Ectodermal cell (in vitro differentiated cells): Measurements from ENCODE around the gene AURKA.

Source experiments
- H3K27ac ChIP-seq: 2 replicates; pipeline ENCODE4 v1.7.0; 2013; ENCODE audit warnings: mild to moderate bottlenecking, low read depth, low read length; ENCODE audit not compliant: insufficient read depth, poor library complexity, severe bottlenecking
- H3K27me3 ChIP-seq: 2 replicates; pipeline ENCODE4 v1.7.0; 2013; ENCODE audit warnings: mild to moderate bottlenecking, low read length; ENCODE audit not compliant: insufficient read depth, control insufficient read depth, poor library complexity, severe bottlenecking
- H3K36me3 ChIP-seq: one replicate; pipeline ENCODE4 v1.7.0; 2013; ENCODE audit warnings: low read length; ENCODE audit not compliant: control insufficient read depth, insufficient read depth
- H3K4me1 ChIP-seq: one replicate; pipeline ENCODE4 v1.7.0; 2013; ENCODE audit warnings: low read length; ENCODE audit not compliant: control insufficient read depth, insufficient read depth
- H3K4me3 ChIP-seq: 2 replicates; pipeline ENCODE4 v1.7.0; 2013; ENCODE audit warnings: low read depth, low read length, control low read depth; ENCODE audit not compliant: insufficient read depth
- H3K9me3 ChIP-seq: 2 replicates; pipeline ENCODE4 v1.7.0; 2013; ENCODE audit warnings: mild to moderate bottlenecking, low read length, moderate library complexity; ENCODE audit not compliant: control insufficient read depth
- WGBS, 2 experiments: methylation state at CpG; one replicate each; pipeline ENCODE4 v1.1.7; 2013; ENCODE audit warnings: missing lambda C conversion rate in 2 of 2; 5-methylcytosine and 5-hydroxymethylcytosine counted together

The AURKA gene

GRCh38 chr20:56422824-56423189, 30.8 kb upstream of the AURKA start:
- Histone ChIP-seq H3K27ac (no peak overlapping the region), H3K27me3 (no peaks in the 10 kb centered on the region), H3K4me1 (no peaks in the 10 kb centered on the region), H3K36me3 (no peaks in the 10 kb centered on the region), H3K4me3 (no peak overlapping the region), H3K9me3 (no peaks in the 10 kb centered on the region)
- WGBS, 2 experiments, result 28 to 33% methylated on average over 3 to 4 of the region's 4 CpGs

GRCh38 chr20:56422076-56422823, 30.2 kb upstream of the AURKA start:
- Histone ChIP-seq H3K4me1 (no peaks in the 10 kb centered on the region), H3K4me3 (no peak overlapping the region), H3K27me3 (no peaks in the 10 kb centered on the region), H3K9me3 (no peaks in the 10 kb centered on the region), H3K36me3 (no peaks in the 10 kb centered on the region), H3K27ac (no peak overlapping the region)
- 55 to 57% methylated on average over 9 of the region's 9 CpGs for WGBS, 2 experiments

- Histone ChIP-seq H3K4me3 (no peak overlapping the region), H3K27me3 (no peaks in the 10 kb centered on the region), H3K36me3 (no peaks in the 10 kb centered on the region), H3K27ac (no peak overlapping the region), H3K9me3 (no peaks in the 10 kb centered on the region), H3K4me1 (no peaks in the 10 kb centered on the region)
- WGBS, 2 experiments, result 79 to 83% methylated on average over 11 of the region's 11 CpGs
Observed at GRCh38 chr20:56420940-56421688, 29.1 kb upstream of the AURKA start.

GRCh38 chr20:56420028-56420427, 28.0 kb upstream of the AURKA start:
- no peak overlapping the region for H3K27ac ChIP-seq
- H3K9me3 ChIP-seq, result no peaks in the 10 kb centered on the region
- no peaks in the 10 kb centered on the region for H3K36me3 ChIP-seq
- no peaks in the 10 kb centered on the region for H3K4me1 ChIP-seq
- H3K4me3 ChIP-seq, result no peak overlapping the region
- 67 to 78% methylated on average over 1 to 2 of the region's 2 CpGs for WGBS, 2 experiments
- H3K27me3 ChIP-seq, result no peaks in the 10 kb centered on the region

GRCh38 chr20:56418385-56418861, 26.4 kb upstream of the AURKA start:
- Histone ChIP-seq H3K4me3 (no peak overlapping the region), H3K9me3 (no peaks in the 10 kb centered on the region), H3K27ac (no peak overlapping the region), H3K36me3 (no peaks in the 10 kb centered on the region), H3K4me1 (no peaks in the 10 kb centered on the region), H3K27me3 (no peaks in the 10 kb centered on the region)
- WGBS, 2 experiments, result 94 to 95% methylated on average over 11 of the region's 11 CpGs

- no peak overlapping the region for H3K27ac ChIP-seq
- H3K4me1 ChIP-seq, result no peaks in the 10 kb centered on the region
- no peaks in the 10 kb centered on the region for H3K36me3 ChIP-seq
- 88 to 93% methylated on average over 4 of the region's 4 CpGs for WGBS, 2 experiments
- no peak overlapping the region for H3K4me3 ChIP-seq
- no peaks in the 10 kb centered on the region for H3K27me3 ChIP-seq
- no peaks in the 10 kb centered on the region for H3K9me3 ChIP-seq
Observed at GRCh38 chr20:56417911-56418310, 25.9 kb upstream of the AURKA start.

GRCh38 chr20:56417402-56417801, 25.4 kb upstream of the AURKA start:
- H3K4me1 ChIP-seq, result no peaks in the 10 kb centered on the region
- no peaks in the 10 kb centered on the region for H3K27me3 ChIP-seq
- no peaks in the 10 kb centered on the region for H3K36me3 ChIP-seq
- H3K27ac ChIP-seq, result no peak overlapping the region
- WGBS, 2 experiments, result 87 to 88% methylated on average over 7 of the region's 7 CpGs
- H3K4me3 ChIP-seq, result no peak overlapping the region
- H3K9me3 ChIP-seq, result no peaks in the 10 kb centered on the region

GRCh38 chr20:56414842-56415765, 23.1 kb upstream of the AURKA start:
- Histone ChIP-seq H3K27me3 (no peaks in the 10 kb centered on the region), H3K36me3 (no peaks in the 10 kb centered on the region), H3K27ac (no peak overlapping the region), H3K4me3 (no peak overlapping the region), H3K9me3 (no peaks in the 10 kb centered on the region), H3K4me1 (no peaks in the 10 kb centered on the region)
- WGBS, 2 experiments, result 94 to 95% methylated on average over 12 of the region's 12 CpGs

- Histone ChIP-seq H3K27me3 (no peaks in the 10 kb centered on the region), H3K36me3 (no peaks in the 10 kb centered on the region), H3K9me3 (no peaks in the 10 kb centered on the region), H3K4me1 (no peaks in the 10 kb centered on the region), H3K4me3 (no peak overlapping the region), H3K27ac (no peak overlapping the region)
- 88 to 96% methylated on average over 2 to 3 of the region's 3 CpGs for WGBS, 2 experiments
Observed at GRCh38 chr20:56412949-56413348, 20.9 kb upstream of the AURKA start.

GRCh38 chr20:56412473-56412790, 20.4 kb upstream of the AURKA start:
- Histone ChIP-seq H3K9me3 (no peaks in the 10 kb centered on the region), H3K4me1 (no peaks in the 10 kb centered on the region), H3K36me3 (peaks cover 3% of the 10 kb centered on the region), H3K27ac (no peak overlapping the region), H3K4me3 (no peak overlapping the region), H3K27me3 (no peaks in the 10 kb centered on the region)
- WGBS, 2 experiments, result 96% methylated on average over 7 of the region's 7 CpGs
